Heart left ventricle (tissue), 16 donors: ENCODE results near the gene KRTDAP. TPM values are rescaled to one million over a fixed set of nuclear protein-coding genes. Genes with fewer than 3 reads are reported as not detected.

Experiments used
- ATAC-seq, 4 donors: fragments of 200-7000 bp; cut with Tn5 transposase; one replicate each; pipeline ENCODE4 v1.9.1; 2020 to 2022; ENCODE audit warnings: moderate library complexity in 4 of 4, mild to moderate bottlenecking in 3 of 4, moderate number of reproducible peaks in 1 of 4
- DNase-seq, 5 donors: peaks; one replicate each; pipeline ENCODE4 v3.0.0-alpha.2; 2020
- H3K27ac ChIP-seq, 12 donors: fragments of 200-600 bp; sonication (generic) in 4 of 12; one replicate each; pipeline versions ENCODE4 v1.5.0 to v1.8.0; 2016 to 2022; ENCODE audit warnings: mild to moderate bottlenecking in 2 of 12
- H3K27me3 ChIP-seq, 9 donors: fragments of 200-600 bp; sonication (generic) in 2 of 9; one replicate each; pipeline versions ENCODE4 v1.5.1 to v1.8.0; 2016 to 2022; ENCODE audit warnings: mild to moderate bottlenecking in 3 of 9
- H3K36me3 ChIP-seq, 9 donors: fragments of 200-600 bp; sonication (generic) in 2 of 9; one replicate each; pipeline versions ENCODE4 v1.5.0 to v1.8.0; 2018 to 2022; ENCODE audit warnings: mild to moderate bottlenecking in 2 of 9
- H3K4me1 ChIP-seq, 12 donors: fragments of 200-600 bp; sonication (generic) in 4 of 12; one replicate each; pipeline versions ENCODE4 v1.5.0 to v1.8.0; 2016 to 2022; ENCODE audit warnings: mild to moderate bottlenecking in 3 of 12
- H3K4me3 ChIP-seq, 12 donors: fragments of 200-600 bp; sonication (generic) in 4 of 12; one replicate each; pipeline versions ENCODE4 v1.5.0 to v1.8.0; 2017 to 2022; ENCODE audit warnings: mild to moderate bottlenecking in 9 of 12, moderate library complexity in 4 of 12
- H3K9me3 ChIP-seq, 12 donors: fragments of 200-600 bp; sonication (generic) in 4 of 12; one replicate each; pipeline versions ENCODE4 v1.5.0 to v1.8.0; 2016 to 2022; ENCODE audit warnings: mild to moderate bottlenecking in 1 of 12
- CTCF ChIP-seq, 12 donors: fragments of 200-600 bp; sonication (generic) in 4 of 12; IDR thresholded peaks; one replicate each; pipeline versions ENCODE4 v1.5.0 to v1.8.0; 2018 to 2022; ENCODE audit warnings: antibody characterized with exemption in 12 of 12, mild to moderate bottlenecking in 5 of 12
- POLR2A ChIP-seq, 2 donors: fragments of 450-650 bp; IDR thresholded peaks; one replicate each; pipeline ENCODE4 v1.6.1; 2017; ENCODE audit warnings: antibody characterized with exemption in 2 of 2, mild to moderate bottlenecking in 2 of 2, moderate library complexity in 2 of 2
- WGBS, 4 donors: extraction: QIAGEN DNeasy Blood & Tissue Kit in 2 of 4; methylation state at CpG; one replicate each; pipeline versions ENCODE4 v1.1.5 to v1.1.7; 2013 to 2018; 5-methylcytosine and 5-hydroxymethylcytosine counted together
- intact Hi-C, 10 donors: fragments of 100-400 bp; cut with DNase I; formaldehyde crosslinking; loops; one replicate each; pipeline versions ENCODE4 v1.11.1 to v1.14.2; 2022
- polyA plus RNA-seq, 2 donors: library from polyadenylated mRNA; stranded (reverse); fragments of 200-250 nt; gene quantifications; one replicate each; pipeline ENCODE4 v1.2.3, GENCODE V29; 2013
- total RNA-seq, 9 donors: library from RNA; depleted of rRNA in 2 of 9; stranded (reverse); fragments of >200 nt in 2 of 9; fragmentation: NEBNext Ultra II Directional in 3 of 9; extraction: Animal tissue kit (Norgen Biotek cat#: 25700) in 3 of 9; gene quantifications; one replicate each; pipeline versions ENCODE4 v1.1.0 to v1.2.4, GENCODE V29; 2016 to 2023
- donor health status: ischemic (EF 13 %, LVEDD 7.1; RV severe dilation, severe dysfunction).
- donor health status: healthy with polysubstance abuse.
- donor health status: DM: no; HTN: yes; CAD: no.
- donor health status: DM: no; HTN: no; CAD: no.
- donor health status: ischemic (EF 25% LVEDD 6.9; RV normal size, moderate dysfunction).
- donor health status: ischemic (EF 25% LVEDD 5.7; RV mildly dilated, moderate dysfunction).
- donor health status: healthy.
- donor health status: DM: yes; HTN: yes; CAD: no.
- donor health status: ischemic (EF 35%, LVEDD 5.7; RV mildly dilated, moderate dysfunction).
- donor health status: nonischemic (EF 11% LVEDD 7.7; RV severe dilation, severe dysfunction).
- donor health status: DM: yes; HTN: yes; CAD: no.
- donor health status: PGD.
- donor health status: ischemic (EF 29% LVEDD 5.4; RV normal size, mild dysfunction).
- donor health status: nonischemic (EF 23%, LVEDD 6.1; RV moderate dilation, normal function).

The KRTDAP gene
- total and polyA plus RNA-seq, 11 donors, result not detected

GRCh38 chr19:35513628-35514281, 23.5 kb upstream of the KRTDAP start, which contains the start of gene DMKN:
TSS of gene DMKN (minus strand) at chr19:35513649. CDS start at chr19:35513475, 174 bp downstream.
- Histone ChIP-seq H3K36me3 (no peaks in the 10 kb centered on the region), H3K4me3 (no peak within 1 kb of the TSS), H3K27ac (no peak within 1 kb of the TSS), H3K27me3 (peaks cover 0 to 42% (median 27%) of the 10 kb centered on the region in 9 donors), H3K4me1 (peaks cover 0 to 26% (median 9%) of the 10 kb centered on the region in 12 donors), H3K9me3 (no peaks in the 10 kb centered on the region)
- TF ChIP-seq POLR2A (IDR thresholded peaks at IDR 0.05) (no peak), CTCF (IDR thresholded peaks at IDR 0.05) (no peak)
- intact Hi-C loops, result loop anchor here in 1 of 10 donors (5.0 kb wide), 1 partner anchor 79 kb away; no protein-coding TSS in a partner anchor
- no peak for DNase-seq
- ATAC-seq, result no peak
- 28 to 37% (median 34%) methylated on average over 14 to 15 of the region's 15 CpGs for WGBS, 4 donors

- TF ChIP-seq CTCF (IDR thresholded peaks at IDR 0.05) (no peak), POLR2A (IDR thresholded peaks at IDR 0.05) (no peak)
- intact Hi-C loops, result loop anchor here in 1 of 10 donors (5.0 kb wide), 1 partner anchor 79 kb away; no protein-coding TSS in a partner anchor
- no peak overlapping the region for H3K4me3 ChIP-seq
- ATAC-seq (no peak), DNase-seq (no peak)
- no peaks in the 10 kb centered on the region for H3K9me3 ChIP-seq
- H3K27ac ChIP-seq, result no peak overlapping the region
- H3K27me3 ChIP-seq, result peaks cover 0 to 42% (median 27%) of the 10 kb centered on the region in 9 donors
- H3K36me3 ChIP-seq, result no peaks in the 10 kb centered on the region
- WGBS, 4 donors, result 67 to 80% (median 72%) methylated on average over 9 to 15 of the region's 15 CpGs
- H3K4me1 ChIP-seq, result peaks cover 0 to 21% (median 9%) of the 10 kb centered on the region in 12 donors
Observed at GRCh38 chr19:35512831-35513627, 22.8 kb upstream of the KRTDAP start.

GRCh38 chr19:35511337-35511736, 21.1 kb upstream of the KRTDAP start:
- no peak for ATAC-seq
- Histone ChIP-seq H3K4me3 (no peak overlapping the region), H3K9me3 (no peaks in the 10 kb centered on the region), H3K27ac (no peak overlapping the region), H3K36me3 (no peaks in the 10 kb centered on the region), H3K27me3 (peaks cover 0 to 44% (median 27%) of the 10 kb centered on the region in 9 donors), H3K4me1 (peaks cover 0 to 21% (median 9%) of the 10 kb centered on the region in 12 donors)
- TF ChIP-seq POLR2A (IDR thresholded peaks at IDR 0.05) (no peak), CTCF (IDR thresholded peaks at IDR 0.05) (no peak)
- intact Hi-C loops, result loop anchor here in 1 of 10 donors (5.0 kb wide), 1 partner anchor 81 kb away; no protein-coding TSS in a partner anchor
- DNase-seq, result no peak
- 61 to 81% (median 68%) methylated on average over 4 to 7 of the region's 7 CpGs for WGBS, 4 donors

GRCh38 chr19:35510626-35510964, 20.3 kb upstream of the KRTDAP start:
- Histone ChIP-seq H3K4me3 (peak overlapping the region in 7 of 12 donors; percentile 44 to 57 (median 48)), H3K4me1 (peaks cover 0 to 21% (median 9%) of the 10 kb centered on the region in 12 donors), H3K36me3 (no peaks in the 10 kb centered on the region), H3K27ac (no peak overlapping the region), H3K9me3 (no peaks in the 10 kb centered on the region), H3K27me3 (peaks cover 0 to 44% (median 27%) of the 10 kb centered on the region in 9 donors)
- ATAC-seq, result peak in 1 of 4 donors; percentile 12
- WGBS, 4 donors, result 7 to 14% (median 10%) methylated on average over 10 to 15 of the region's 15 CpGs
- no peak for DNase-seq
- intact Hi-C loops, result loop anchor here in 1 of 10 donors (5.0 kb wide), 1 partner anchor 82 kb away; no protein-coding TSS in a partner anchor
- peak in 3 of 12 donors; percentile 2 to 20 (median 3) for TF ChIP-seq CTCF (IDR thresholded peaks at IDR 0.05)
- no peak for TF ChIP-seq POLR2A (IDR thresholded peaks at IDR 0.05)
